HepG2 (cell line): Measurements from ENCODE around the gene PLSCR3. TPM values are rescaled to one million over a fixed set of nuclear protein-coding genes. Genes with fewer than 3 reads are reported as not detected.
A peak's percentile ranks its signal among the peaks of the same experiment; 100 is the strongest.

ENCODE experiments used
- ATF1 ChIP-seq: IDR thresholded peaks from 2 replicates; pipeline ENCODE4 v1.6.1; 2016; ENCODE audit warnings: mild to moderate bottlenecking, control low read depth
- CHD4 ChIP-seq: fragments of 200-600 bp; sonication (generic); IDR thresholded peaks from 2 replicates; pipeline ENCODE4 v1.7.0; 2017; ENCODE audit warnings: mild to moderate bottlenecking, low read length, borderline replicate concordance
- EEA1 ChIP-seq: sonication (generic); formaldehyde crosslinking; IDR thresholded peaks from 2 replicates; pipeline ENCODE4 v1.5.1; 2020; ENCODE audit warnings: mild to moderate bottlenecking, missing genetic modification reagents, borderline replicate concordance
- GZF1 ChIP-seq: sonication (generic); formaldehyde crosslinking; IDR thresholded peaks from 2 replicates; pipeline ENCODE4 v1.5.1; 2020; ENCODE audit warnings: mild to moderate bottlenecking, missing genetic modification reagents
- IKZF5 ChIP-seq: IDR thresholded peaks from 2 replicates; pipeline ENCODE4 v1.6.1; 2018; ENCODE audit warnings: missing genetic modification reagents, mild to moderate bottlenecking, missing compliant biosample characterization
- MEIS2 ChIP-seq: sonication (generic); formaldehyde crosslinking; IDR thresholded peaks from 2 replicates; pipeline ENCODE4 v1.9.0; 2021; ENCODE audit warnings: mild to moderate bottlenecking, missing genetic modification reagents
- NFE2 ChIP-seq: sonication (generic); formaldehyde crosslinking; IDR thresholded peaks from 2 replicates; pipeline ENCODE4 v1.4.0; 2020; ENCODE audit warnings: missing genetic modification reagents
- NONO ChIP-seq, 2 experiments: fragments of 450-650 bp in 1 of 2; sonication (generic) in 1 of 2; formaldehyde crosslinking in 1 of 2; IDR thresholded peaks in 1 of 2; conservative IDR thresholded peaks in 1 of 2; 2 replicates each; pipeline versions ENCODE4 v1.6.1 to v1.8.0; 2017 to 2022; ENCODE audit warnings: mild to moderate bottlenecking in 1 of 2, missing genetic modification reagents in 1 of 2, moderate library complexity in 1 of 2
- RXRB ChIP-seq: IDR thresholded peaks from 2 replicates; pipeline ENCODE4 v1.6.1; 2016; ENCODE audit warnings: borderline replicate concordance, missing genetic modification reagents, missing compliant biosample characterization
- SAP130 ChIP-seq: IDR thresholded peaks from 2 replicates; pipeline ENCODE4 v1.6.1; 2016; ENCODE audit warnings: low read depth
- U2AF1 ChIP-seq: fragments of 200-400 bp; formaldehyde crosslinking; optimal IDR thresholded peaks from 2 replicates; pipeline ENCODE3; 2017; ENCODE audit warnings: mild to moderate bottlenecking, low read depth, low read length
- ZBTB25 ChIP-seq: IDR thresholded peaks from 2 replicates; pipeline ENCODE4 v1.6.1; 2018; ENCODE audit warnings: missing genetic modification reagents
- ZBTB8A ChIP-seq: sonication (generic); formaldehyde crosslinking; IDR thresholded peaks from 2 replicates; pipeline ENCODE4 v1.4.0; 2020; ENCODE audit warnings: mild to moderate bottlenecking, low read depth, missing genetic modification reagents, borderline replicate concordance
- ZNF12 ChIP-seq: sonication (generic); formaldehyde crosslinking; IDR thresholded peaks from 2 replicates; pipeline ENCODE4 v1.5.0; 2020; ENCODE audit warnings: missing genetic modification reagents
- ZNF317 ChIP-seq: sonication (generic); formaldehyde crosslinking; IDR thresholded peaks from 2 replicates; pipeline ENCODE4 v1.5.0; 2020; ENCODE audit warnings: mild to moderate bottlenecking, missing genetic modification reagents
- ZNF362 ChIP-seq: sonication (generic); formaldehyde crosslinking; IDR thresholded peaks from 2 replicates; pipeline ENCODE4 v1.4.0; 2020; ENCODE audit warnings: missing genetic modification reagents, mild to moderate bottlenecking, borderline replicate concordance
- ZNF446 ChIP-seq: sonication (generic); formaldehyde crosslinking; IDR thresholded peaks from 2 replicates; pipeline ENCODE4 v1.5.0; 2020; ENCODE audit warnings: mild to moderate bottlenecking, missing genetic modification reagents
- ZNF546 ChIP-seq: sonication (generic); formaldehyde crosslinking; conservative IDR thresholded peaks from 2 replicates; pipeline ENCODE4 v1.8.1; 2023; ENCODE audit warnings: mild to moderate bottlenecking, missing genetic modification reagents
- ZNF609 ChIP-seq: sonication (generic); formaldehyde crosslinking; IDR thresholded peaks from 2 replicates; pipeline ENCODE4 v1.4.0; 2020; ENCODE audit warnings: mild to moderate bottlenecking, missing genetic modification reagents, borderline replicate concordance
- ZNF629 ChIP-seq: sonication (generic); formaldehyde crosslinking; conservative IDR thresholded peaks from 2 replicates; pipeline ENCODE4 v1.5.0; 2020; ENCODE audit warnings: missing genetic modification reagents
- polyA plus RNA-seq, 8 experiments: library from polyadenylated mRNA; depleted of rRNA in 3 of 8; stranded (reverse) in 7 of 8; unstranded in 1 of 8; fragments of >200 nt; fragmentation: Illumina TruSeq in 4 of 8; extraction: Trizol in 4 of 8; gene quantifications; 2 replicates each; pipeline versions ENCODE4 v1.2.1 to v1.2.3, GENCODE V29; 2011 to 2016; ENCODE audit warnings: low read depth in 4 of 8, missing spikeins in 1 of 8, mixed read lengths in 1 of 8; ENCODE audit not compliant: insufficient read depth in 1 of 8
- total RNA-seq, 5 experiments: library from RNA; depleted of rRNA; stranded (reverse); fragments of >200 nt; fragmentation: Illumina TruSeq; extraction: Trizol; gene quantifications; 2 replicates each; pipeline ENCODE4 v1.2.3, GENCODE V29; 2016; ENCODE audit warnings: low read depth in 1 of 5
- TF ChIP-seq, protein P1 (sequence below): IDR thresholded peaks from 2 replicates; pipeline ENCODE4 v1.6.1; 2016

Gene PLSCR3
- total and polyA plus RNA-seq, 2 of the 13 experiments (the other 11 are each of a cell fraction or from before 2014, with no cell fraction given): 5.6 to 6.2 TPM

GRCh38 chr17:7393613-7394451, 493 bp downstream of the PLSCR3 start (continued):
- TF ChIP-seq NONO (IDR thresholded peaks at IDR 0.05) (no peak), NONO (CRISPR knock-in tag; conservative IDR thresholded peaks at IDR 0.05) (no peak), ZNF546 (no peak), RXRB (CRISPR knock-in tag) (no peak), GZF1 (no peak), ZNF609 (CRISPR knock-in tag) (no peak), SAP130 (no peak), MEIS2 (no peak), ATF1 (no peak), ZNF12 (CRISPR knock-in tag) (no peak), U2AF1 (no peak), ZNF629 (no peak), ZNF446 (CRISPR knock-in tag) (no peak), ZBTB8A (no peak), ZBTB25 (CRISPR knock-in tag) (no peak; the same call in 1 of the 2 replicates), ZNF362 (no peak), CHD4 (no peak), EEA1 (CRISPR knock-in tag) (no peak), NFE2 (CRISPR knock-in tag) (no peak), IKZF5 (CRISPR knock-in tag) (peak; percentile 17; the same call in 1 of the 2 replicates), ZNF317 (CRISPR knock-in tag) (no peak)
- TF ChIP-seq, protein P1, sequence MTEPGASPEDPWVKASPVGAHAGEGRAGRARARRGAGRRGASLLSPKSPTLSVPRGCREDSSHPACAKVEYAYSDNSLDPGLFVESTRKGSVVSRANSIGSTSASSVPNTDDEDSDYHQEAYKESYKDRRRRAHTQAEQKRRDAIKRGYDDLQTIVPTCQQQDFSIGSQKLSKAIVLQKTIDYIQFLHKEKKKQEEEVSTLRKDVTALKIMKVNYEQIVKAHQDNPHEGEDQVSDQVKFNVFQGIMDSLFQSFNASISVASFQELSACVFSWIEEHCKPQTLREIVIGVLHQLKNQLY: no peak
